RKO (cell line): ENCODE results near the gene HAL.
A peak's percentile ranks its signal among the peaks of the same experiment; 100 is the strongest.

Experiments
- DNase-seq: peaks from one replicate; pipeline ENCODE4 v3.0.0-alpha.2; 2016; ENCODE audit warnings: low spot score

Gene HAL

GRCh38 chr12:95996034-95996658 lies at the start of gene HAL:
Gene HAL (minus strand): TSS chr12:95996344. CDS start chr12:95995910, 434 bp downstream.
- no peak for DNase-seq

- DNase-seq: no peak
Measured at GRCh38 chr12:96045566-96045965, 49.4 kb upstream of the HAL start.

- DNase-seq: no peak
Measured at GRCh38 chr12:96044943-96045290, 48.8 kb upstream of the HAL start.

- DNase-seq: peak; percentile 48
Measured at GRCh38 chr12:96044017-96044942, 48.1 kb upstream of the HAL start.

- DNase-seq: no peak
Measured at GRCh38 chr12:96041181-96041580, 45.0 kb upstream of the HAL start.

GRCh38 chr12:96040305-96041133 lies 44.4 kb upstream of the HAL start:
- no peak for DNase-seq

GRCh38 chr12:96039516-96039915 lies 43.4 kb upstream of the HAL start:
- no peak for DNase-seq

GRCh38 chr12:96036765-96037455 lies 40.8 kb upstream of the HAL start:
- peak; percentile 25 for DNase-seq

GRCh38 chr12:96035283-96036236 lies 39.4 kb upstream of the HAL start, which contains the start of gene LTA4H:
Gene LTA4H (minus strand): TSS chr12:96035587. CDS start chr12:96035519, 68 bp downstream.
- peak; percentile 99 for DNase-seq

- peak; percentile 65 for DNase-seq
Measured at GRCh38 chr12:96034621-96035282, 38.6 kb upstream of the HAL start.

- peak; percentile 55 for DNase-seq
Measured at GRCh38 chr12:96033549-96034389, 37.6 kb upstream of the HAL start.

- no peak for DNase-seq
Measured at GRCh38 chr12:96029826-96030225, 33.7 kb upstream of the HAL start.

GRCh38 chr12:96028538-96028937 lies 32.4 kb upstream of the HAL start:
- DNase-seq: no peak

- DNase-seq: no peak
Measured at GRCh38 chr12:96026331-96026730, 30.2 kb upstream of the HAL start.

- DNase-seq: no peak
Measured at GRCh38 chr12:96025518-96025917, 29.4 kb upstream of the HAL start.

- DNase-seq: no peak
Measured at GRCh38 chr12:96020314-96021003, 24.3 kb upstream of the HAL start.

GRCh38 chr12:96015672-96016071 lies 19.5 kb upstream of the HAL start:
- peak; percentile 45 for DNase-seq

- no peak for DNase-seq
Measured at GRCh38 chr12:96014943-96015599, 18.9 kb upstream of the HAL start.
